Measurements from ENCODE around the gene TMEM37. TPM values are rescaled to one million over a fixed set of nuclear protein-coding genes. Genes with fewer than 3 reads are reported as not detected.

Gene TMEM37
- total RNA-seq, 1 experiment from 2014 or later, result 2.3 TPM

DNA sequence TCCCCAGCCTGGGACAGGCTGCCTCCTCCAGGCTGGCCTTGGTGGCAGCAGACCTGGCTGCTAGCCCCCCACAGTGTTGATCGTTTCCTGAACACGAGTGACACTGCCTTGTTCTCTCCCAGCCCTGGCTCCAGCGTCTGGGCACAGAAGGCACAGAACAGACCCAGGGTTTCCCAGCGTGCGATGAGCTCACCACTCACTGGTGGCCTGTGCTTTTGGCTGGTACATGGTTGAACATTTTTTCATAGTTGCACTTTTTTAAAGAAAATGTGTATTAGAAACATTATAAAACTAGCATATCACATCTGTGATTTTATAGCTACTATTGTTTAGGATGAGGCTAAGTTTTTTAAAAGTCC lies 51.7 kb downstream of the TMEM37 start:
- H3K27ac ChIP-seq (ENCODE audit: low read depth, low read length), result no peak overlapping the region
- POLR2A ChIA-PET, result no interaction called here
- ATAC-seq, result no peak
- no peak for DNase-seq (ENCODE audit: low read depth, low spot score)
- no peaks in the 10 kb centered on the region for H3K9me3 ChIP-seq (ENCODE audit: control insufficient read depth in 1 of 2, insufficient read depth in 1 of 2, low read depth in 1 of 2, low read length in 2 of 2)
- H3K79me2 ChIP-seq (ENCODE audit: insufficient read depth, low read length), result no peaks in the 10 kb centered on the region
- no peaks in the 10 kb centered on the region for H3K9me2 ChIP-seq (ENCODE audit: insufficient read depth)
- TF ChIP-seq, protein P1, sequence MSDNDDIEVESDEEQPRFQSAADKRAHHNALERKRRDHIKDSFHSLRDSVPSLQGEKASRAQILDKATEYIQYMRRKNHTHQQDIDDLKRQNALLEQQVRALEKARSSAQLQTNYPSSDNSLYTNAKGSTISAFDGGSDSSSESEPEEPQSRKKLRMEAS (IDR thresholded peaks at IDR 0.05), result no peak
- no peak for TF ChIP-seq YY1 (IDR thresholded peaks at IDR 0.05; ENCODE audit: extremely low read depth, insufficient replicate concordance, low read depth, low read length)
- no peak for TF ChIP-seq TCF7L2 (IDR thresholded peaks at IDR 0.05; ENCODE audit: borderline replicate concordance, extremely low read depth, insufficient read depth, insufficient read length)
- TF ChIP-seq, protein P2, sequence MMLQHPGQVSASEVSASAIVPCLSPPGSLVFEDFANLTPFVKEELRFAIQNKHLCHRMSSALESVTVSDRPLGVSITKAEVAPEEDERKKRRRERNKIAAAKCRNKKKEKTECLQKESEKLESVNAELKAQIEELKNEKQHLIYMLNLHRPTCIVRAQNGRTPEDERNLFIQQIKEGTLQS (IDR thresholded peaks at IDR 0.05), result no peak
- no peak for TF ChIP-seq SP1 (IDR thresholded peaks at IDR 0.05; ENCODE audit: low read depth)
- no peak for TF ChIP-seq JUND (IDR thresholded peaks at IDR 0.05)
- TF ChIP-seq POLR2AphosphoS5 (IDR thresholded peaks at IDR 0.05; ENCODE audit: low read depth, low read length), result no peak
- TF ChIP-seq, protein P3, sequence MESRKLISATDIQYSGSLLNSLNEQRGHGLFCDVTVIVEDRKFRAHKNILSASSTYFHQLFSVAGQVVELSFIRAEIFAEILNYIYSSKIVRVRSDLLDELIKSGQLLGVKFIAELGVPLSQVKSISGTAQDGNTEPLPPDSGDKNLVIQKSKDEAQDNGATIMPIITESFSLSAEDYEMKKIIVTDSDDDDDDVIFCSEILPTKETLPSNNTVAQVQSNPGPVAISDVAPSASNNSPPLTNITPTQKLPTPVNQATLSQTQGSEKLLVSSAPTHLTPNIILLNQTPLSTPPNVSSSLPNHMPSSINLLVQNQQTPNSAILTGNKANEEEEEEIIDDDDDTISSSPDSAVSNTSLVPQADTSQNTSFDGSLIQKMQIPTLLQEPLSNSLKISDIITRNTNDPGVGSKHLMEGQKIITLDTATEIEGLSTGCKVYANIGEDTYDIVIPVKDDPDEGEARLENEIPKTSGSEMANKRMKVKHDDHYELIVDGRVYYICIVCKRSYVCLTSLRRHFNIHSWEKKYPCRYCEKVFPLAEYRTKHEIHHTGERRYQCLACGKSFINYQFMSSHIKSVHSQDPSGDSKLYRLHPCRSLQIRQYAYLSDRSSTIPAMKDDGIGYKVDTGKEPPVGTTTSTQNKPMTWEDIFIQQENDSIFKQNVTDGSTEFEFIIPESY (IDR thresholded peaks at IDR 0.05; ENCODE audit: extremely low read depth, insufficient replicate concordance, low read length), result no peak
- TF ChIP-seq ZFX (IDR thresholded peaks at IDR 0.05), result no peak
- TF ChIP-seq, protein P4, sequence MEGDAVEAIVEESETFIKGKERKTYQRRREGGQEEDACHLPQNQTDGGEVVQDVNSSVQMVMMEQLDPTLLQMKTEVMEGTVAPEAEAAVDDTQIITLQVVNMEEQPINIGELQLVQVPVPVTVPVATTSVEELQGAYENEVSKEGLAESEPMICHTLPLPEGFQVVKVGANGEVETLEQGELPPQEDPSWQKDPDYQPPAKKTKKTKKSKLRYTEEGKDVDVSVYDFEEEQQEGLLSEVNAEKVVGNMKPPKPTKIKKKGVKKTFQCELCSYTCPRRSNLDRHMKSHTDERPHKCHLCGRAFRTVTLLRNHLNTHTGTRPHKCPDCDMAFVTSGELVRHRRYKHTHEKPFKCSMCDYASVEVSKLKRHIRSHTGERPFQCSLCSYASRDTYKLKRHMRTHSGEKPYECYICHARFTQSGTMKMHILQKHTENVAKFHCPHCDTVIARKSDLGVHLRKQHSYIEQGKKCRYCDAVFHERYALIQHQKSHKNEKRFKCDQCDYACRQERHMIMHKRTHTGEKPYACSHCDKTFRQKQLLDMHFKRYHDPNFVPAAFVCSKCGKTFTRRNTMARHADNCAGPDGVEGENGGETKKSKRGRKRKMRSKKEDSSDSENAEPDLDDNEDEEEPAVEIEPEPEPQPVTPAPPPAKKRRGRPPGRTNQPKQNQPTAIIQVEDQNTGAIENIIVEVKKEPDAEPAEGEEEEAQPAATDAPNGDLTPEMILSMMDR (IDR thresholded peaks at IDR 0.05 in 2 of 3, conservative IDR thresholded peaks at IDR 0.05 in 1 of 3; ENCODE audit: borderline replicate concordance in 1 of 3, insufficient read depth in 1 of 3, low read depth in 2 of 3, low read length in 2 of 3), result no peak
- TF ChIP-seq EGR1 (IDR thresholded peaks at IDR 0.05; ENCODE audit: low read depth), result no peak
- no peak for TF ChIP-seq EZH2 (IDR thresholded peaks at IDR 0.05)
- TF ChIP-seq FOSL1 (IDR thresholded peaks at IDR 0.05; ENCODE audit: low read depth), result no peak
- no peak for TF ChIP-seq ZNF274 (IDR thresholded peaks at IDR 0.05; ENCODE audit: low read depth, low read length)
- TF ChIP-seq ELF1 (IDR thresholded peaks at IDR 0.05; ENCODE audit: borderline replicate concordance, low read depth), result no peak
- CTCF ChIA-PET, result no interaction called here
- H3K36me3 ChIP-seq (ENCODE audit: control insufficient read depth in 1 of 2, insufficient read depth in 2 of 2, low read length in 2 of 2), result no peaks in the 10 kb centered on the region
- no peak overlapping the region for H3K9ac ChIP-seq (ENCODE audit: low read length)
- BruUV-seq (replicated peaks), result no TSS peak
- H3K4me1 ChIP-seq (ENCODE audit: control insufficient read depth in 1 of 2, insufficient read depth in 2 of 2, low read length in 2 of 2), result no peaks in the 10 kb centered on the region
- H3K4me2 ChIP-seq (ENCODE audit: low read length), result no peak overlapping the region
- intact Hi-C loops (cut with micrococcal nuclease), result no loop called here
- no peak overlapping the region for H2AFZ ChIP-seq (ENCODE audit: low read depth, low read length, poor library complexity, severe bottlenecking)
- H3K27me3 ChIP-seq (ENCODE audit: insufficient read depth, low read length), result no peaks in the 10 kb centered on the region
- no peaks in the 10 kb centered on the region for H4K20me1 ChIP-seq (ENCODE audit: insufficient read depth)
- no peak overlapping the region for H3K4me3 ChIP-seq (replicated peaks in 1 of 2; ENCODE audit: low read depth in 1 of 2, low read length in 2 of 2)
- RAD21 ChIA-PET (ENCODE audit: low non-redundant PET in 1 of 2, low total read pairs in 2 of 2, uncharacterized antibody in 2 of 2, unreplicated experiment in 2 of 2), result no interaction called here

Data from HCT116 (cell line).